Limb (tissue), 2 donors: ENCODE data around the gene DAPK1.

Source experiments
- DNase-seq, 2 donors: peaks; one replicate each; pipeline ENCODE4 v3.0.0-alpha.2; 2016; ENCODE audit errors: extremely low spot score in 2 of 2

The DAPK1 gene

DNA sequence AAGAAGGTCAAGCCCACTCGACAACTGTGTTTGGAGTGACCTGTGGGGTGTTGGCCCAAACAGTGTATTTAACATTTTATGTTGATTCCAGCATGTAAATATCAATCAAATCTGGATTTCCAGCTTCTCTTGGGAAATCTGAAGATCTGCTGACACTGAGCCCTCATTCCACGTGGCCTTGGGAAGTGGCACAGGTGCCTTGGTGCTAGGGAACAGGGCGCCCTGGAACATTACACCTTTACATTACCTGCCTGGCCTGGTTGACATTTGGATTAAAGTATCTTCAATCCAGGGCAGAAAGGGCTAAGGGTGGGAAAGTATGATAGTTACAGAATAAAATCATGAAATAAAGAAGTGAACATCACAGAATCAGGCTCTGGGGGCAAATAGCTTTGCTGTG is 143.4 kb downstream of the DAPK1 start:
- DNase-seq = no peak

DNA sequence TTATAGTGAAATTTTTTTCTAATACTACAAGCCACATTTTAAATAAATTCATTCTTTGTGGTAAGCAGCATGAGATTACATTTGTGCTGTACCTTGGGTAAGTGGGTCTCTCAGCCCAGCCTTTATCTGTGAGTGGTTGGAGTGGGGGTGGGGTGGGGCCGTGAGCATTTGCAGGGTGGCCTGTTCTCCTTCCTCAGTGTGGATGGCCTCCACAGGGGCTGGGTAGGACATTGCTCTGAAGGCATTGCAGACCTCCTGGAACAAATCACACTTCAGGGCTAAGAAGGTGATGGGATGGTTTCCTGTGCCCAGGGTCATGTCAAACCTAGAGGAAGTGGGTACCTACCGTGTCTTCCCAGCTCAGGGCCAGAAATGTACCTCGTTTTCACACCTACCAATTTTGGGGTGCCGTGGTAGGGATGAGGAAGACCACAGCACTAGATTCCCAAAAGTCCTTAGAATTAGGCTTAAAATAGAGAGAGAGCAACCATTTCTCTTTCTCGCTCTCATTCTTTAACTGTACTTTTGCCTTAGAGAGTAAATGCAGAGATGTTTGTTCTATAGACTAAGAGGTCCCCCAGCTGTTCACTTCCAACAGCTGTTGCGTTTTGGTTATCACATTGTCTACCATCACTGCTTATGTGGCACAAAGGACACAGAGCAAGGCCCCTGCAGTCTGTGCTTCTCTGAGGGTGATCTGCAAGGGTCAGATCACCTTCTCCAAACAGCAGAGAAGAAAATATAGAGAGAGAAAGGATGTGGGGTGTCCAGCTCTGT is 144.9 kb downstream of the DAPK1 start:
- peak in 1 of 2 donors; percentile 21 for DNase-seq

DNA sequence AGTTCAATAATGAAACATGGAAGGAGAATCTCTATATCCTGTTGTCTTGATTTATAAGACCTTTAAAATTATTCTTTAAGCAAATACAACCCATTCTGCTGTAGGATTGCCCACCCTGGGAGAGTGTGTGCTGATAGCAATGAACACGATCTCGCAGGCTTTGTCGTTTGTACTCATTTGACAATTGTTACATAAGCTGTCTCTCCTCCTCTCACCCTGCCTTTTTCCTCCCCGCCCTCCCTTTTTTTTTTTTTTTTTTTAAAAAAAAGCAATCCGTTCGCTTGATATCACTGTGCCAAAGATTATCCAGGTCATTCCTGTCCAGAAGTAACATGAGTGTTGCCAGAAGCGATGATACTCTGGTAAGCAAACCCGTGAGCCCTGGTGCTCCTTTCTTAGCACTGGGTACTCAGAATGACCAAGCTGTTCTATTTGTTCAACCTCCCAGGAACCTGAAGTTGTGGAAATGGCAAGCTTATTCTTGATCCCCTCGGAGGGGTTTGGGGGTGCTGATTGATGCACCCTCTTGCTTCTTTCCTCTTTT is 145.5 kb downstream of the DAPK1 start:
- DNase-seq = no peak

DNA sequence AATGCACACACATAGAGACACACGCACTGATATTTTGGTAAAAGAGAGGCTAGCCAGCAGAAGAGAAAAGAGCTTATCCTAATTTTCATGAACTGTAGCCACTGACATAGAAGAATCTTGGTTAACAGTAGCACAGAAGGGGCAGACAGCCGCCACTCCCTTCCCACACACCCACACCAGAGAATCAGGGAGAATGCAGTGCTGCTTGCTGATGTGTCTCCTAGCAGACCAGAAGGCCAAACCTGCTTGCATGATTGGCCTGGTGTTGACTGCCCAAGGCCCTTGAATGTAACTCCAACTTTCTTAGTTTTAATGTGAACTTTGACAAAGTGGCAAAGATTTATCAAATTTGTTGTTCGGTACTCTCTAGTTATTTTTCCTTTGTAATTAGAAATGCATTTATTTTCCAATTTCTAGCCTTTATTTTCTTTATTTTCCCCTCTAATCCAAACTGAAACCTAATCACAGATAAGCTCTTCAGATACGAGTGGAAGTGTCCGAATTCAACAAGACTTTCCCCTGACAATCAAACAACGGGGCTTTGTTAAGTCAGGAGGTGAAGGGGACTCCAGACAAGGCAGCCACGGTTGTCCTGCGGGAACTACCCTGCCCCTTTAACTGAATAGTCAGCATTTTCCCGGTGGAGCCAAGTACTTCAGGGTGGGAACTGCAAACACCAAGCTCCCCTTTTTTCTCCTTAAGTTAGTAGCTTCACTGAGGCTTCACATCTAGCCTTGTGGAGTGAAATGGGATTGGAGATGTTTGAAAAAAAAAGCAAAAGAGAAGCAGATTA is 146.3 kb downstream of the DAPK1 start:
- no peak for DNase-seq

DNA sequence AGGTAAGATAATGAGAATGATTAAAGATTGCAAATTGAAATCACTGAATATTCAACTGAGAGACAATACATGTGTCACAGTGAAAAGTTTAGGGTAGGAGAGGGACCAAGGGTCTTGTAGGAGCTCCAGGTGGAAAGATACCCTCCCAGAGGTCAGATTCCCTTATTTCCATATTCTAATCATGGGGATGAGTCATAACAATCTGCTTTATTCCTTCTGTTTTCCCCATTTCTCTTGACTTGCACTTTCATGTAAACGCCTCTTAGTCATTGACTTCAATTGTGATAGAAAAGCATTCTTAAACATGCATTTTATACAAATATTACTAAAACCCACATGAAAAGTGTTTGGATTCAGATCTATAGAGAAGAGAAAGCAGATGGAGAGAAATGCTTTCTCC is 147.0 kb downstream of the DAPK1 start:
- no peak for DNase-seq

DNA sequence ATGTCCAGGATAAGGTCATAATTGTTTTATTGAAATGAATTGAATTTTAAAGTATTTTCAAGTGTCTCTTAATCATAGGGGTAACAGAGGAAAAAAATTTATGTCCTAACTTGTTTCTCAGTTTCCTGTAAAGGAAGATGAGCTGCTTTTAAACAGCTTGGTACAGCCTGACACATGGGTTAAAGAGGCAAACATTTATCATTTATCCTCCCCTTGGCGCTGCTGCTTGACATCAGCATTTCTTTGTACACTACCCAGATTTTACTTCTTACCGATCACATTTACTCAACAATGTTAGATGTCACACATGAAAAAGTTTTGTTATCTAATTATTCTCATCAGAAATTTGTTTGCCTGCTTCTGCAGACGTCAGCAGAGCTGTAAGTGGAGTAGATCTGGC is 148.9 kb downstream of the DAPK1 start:
- no peak for DNase-seq

DNA sequence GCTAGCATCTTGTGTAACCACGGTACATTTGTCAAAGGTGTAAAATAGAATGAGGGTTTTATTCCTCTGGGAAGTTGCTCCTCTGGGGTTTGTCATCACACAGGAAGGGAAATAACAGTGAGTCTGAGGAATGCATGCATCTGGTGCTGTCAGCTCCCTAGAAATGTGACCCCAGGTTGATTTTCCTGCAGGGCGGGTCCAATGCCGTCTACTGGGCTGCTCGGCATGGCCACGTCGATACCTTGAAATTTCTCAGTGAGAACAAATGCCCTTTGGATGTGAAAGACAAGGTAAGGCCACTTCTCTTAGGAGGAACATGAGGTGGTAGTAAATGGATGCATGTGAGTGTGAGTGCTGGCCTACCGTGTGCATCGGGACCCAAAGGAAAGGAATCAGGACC is 149.4 kb downstream of the DAPK1 start:
- DNase-seq = no peak

DNA sequence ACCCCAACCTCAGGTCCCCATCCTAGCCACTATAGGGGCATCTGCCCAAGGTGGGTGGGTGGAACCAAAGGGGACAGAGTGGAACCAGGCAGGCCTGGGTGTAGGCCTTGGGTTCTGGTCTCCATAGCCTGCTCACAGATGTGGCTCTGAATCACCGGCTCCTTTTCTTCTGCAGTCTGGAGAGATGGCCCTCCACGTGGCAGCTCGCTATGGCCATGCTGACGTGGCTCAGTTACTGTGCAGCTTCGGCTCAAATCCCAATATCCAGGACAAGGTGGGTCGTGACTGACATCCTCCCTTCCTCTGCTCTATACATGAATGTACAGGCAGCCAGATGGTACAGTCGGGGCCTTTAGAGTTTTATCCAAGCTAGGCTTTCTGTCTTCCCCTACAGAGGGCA is 150.9 kb downstream of the DAPK1 start:
- DNase-seq = no peak

DNA sequence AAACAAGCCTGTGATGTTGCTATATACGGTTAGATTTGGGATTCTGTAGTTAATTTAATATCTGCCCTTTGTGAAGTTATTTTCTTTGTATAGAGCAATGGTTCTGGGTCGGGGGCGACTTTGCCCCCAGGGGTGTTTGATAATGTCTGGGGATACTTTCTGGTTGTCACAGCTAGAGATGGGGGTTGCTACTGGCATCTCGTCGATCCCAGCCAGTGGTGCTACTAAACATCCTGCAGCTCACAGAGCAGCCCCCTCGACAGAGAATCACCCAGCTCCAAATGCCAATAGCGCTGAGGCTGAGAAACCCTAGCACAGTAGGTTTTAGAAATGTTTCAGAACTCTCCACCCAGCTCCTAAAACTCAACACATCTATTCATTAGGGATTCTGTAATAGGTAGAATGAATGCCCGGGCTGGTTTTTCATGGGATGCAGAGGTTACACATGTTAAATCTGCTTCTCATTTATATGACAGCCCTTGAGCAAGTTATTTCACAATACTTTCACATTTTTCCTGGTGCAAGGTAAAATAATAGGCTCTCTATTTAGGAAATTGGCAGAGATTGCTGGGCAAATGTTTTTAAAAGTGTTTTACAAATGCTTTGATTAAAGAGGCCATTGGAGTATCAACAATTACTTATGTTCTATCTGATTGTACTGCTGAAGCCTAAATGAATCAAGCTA is 153.1 kb downstream of the DAPK1 start:
- DNase-seq = no peak

DNA sequence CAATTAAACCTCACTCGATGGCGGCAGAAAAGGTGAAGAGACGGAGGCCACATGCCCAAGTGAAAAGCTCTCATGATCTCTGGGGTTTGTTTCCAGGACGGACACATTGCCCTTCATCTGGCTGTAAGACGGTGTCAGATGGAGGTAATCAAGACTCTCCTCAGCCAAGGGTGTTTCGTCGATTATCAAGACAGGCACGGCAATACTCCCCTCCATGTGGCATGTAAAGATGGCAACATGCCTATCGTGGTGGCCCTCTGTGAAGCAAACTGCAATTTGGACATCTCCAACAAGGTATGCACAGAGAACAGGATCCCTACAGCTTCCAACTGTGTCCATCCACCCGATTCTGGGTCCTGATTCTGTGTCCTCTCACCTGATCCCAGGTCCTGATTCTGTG is 153.8 kb downstream of the DAPK1 start:
- DNase-seq = no peak

DNA sequence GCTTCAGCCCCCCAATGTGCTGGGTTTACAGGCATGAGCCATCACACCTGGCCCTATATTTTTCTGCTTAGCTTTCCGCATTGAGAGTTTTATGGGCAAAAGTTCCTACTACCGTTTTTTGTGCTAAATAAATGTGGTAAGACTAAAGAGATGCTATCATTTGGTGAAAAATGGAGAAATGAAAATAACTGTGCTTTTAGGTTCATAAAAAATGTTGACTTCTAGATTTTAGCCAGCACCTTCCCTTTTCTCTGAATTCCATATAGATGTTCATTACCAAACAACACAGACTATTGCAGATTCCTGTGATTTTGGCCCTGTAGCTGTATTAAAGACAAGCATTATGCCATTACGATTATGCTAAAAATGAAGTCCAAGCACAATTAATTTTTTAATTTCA is 156.3 kb downstream of the DAPK1 start:
- no peak for DNase-seq

DNA sequence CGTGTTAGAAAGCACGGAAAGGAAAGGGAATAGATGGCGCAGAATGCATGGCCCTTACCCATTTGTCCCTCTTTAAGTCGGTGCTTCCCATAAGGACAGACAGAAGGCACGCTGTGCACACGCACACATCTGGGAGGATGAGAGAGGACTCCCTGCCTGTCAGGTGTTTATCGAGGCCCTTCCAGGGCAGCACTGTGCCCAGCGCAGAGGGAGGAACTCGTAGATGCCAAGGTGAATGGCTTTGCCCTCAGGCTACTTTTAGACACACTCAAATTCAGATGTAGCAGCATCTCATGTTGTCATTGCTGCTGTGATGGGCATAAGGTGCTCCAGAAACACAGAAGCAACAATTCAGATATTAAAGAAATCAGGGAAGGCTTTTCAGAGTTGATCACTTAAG is 158.1 kb downstream of the DAPK1 start:
- DNase-seq = no peak

DNA sequence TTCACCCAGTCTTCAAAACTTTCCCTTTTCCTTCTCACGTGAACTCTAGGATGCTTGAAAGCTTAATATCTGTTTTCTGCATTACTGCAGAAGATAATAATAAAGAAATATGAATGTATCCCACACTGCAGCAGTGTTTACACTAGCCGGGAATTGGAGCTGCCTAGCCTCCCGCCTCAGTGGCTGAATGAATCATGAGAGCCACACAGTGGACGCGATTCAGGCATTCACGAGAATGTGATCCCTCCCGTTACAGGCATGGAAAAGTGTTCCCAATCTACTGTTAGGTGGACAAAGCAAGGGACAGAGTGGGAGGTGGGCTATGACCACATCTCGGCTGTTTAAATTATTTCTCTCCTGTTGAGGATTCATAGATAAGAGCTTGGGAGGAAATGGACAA is 158.8 kb downstream of the DAPK1 start:
- no peak for DNase-seq

DNA sequence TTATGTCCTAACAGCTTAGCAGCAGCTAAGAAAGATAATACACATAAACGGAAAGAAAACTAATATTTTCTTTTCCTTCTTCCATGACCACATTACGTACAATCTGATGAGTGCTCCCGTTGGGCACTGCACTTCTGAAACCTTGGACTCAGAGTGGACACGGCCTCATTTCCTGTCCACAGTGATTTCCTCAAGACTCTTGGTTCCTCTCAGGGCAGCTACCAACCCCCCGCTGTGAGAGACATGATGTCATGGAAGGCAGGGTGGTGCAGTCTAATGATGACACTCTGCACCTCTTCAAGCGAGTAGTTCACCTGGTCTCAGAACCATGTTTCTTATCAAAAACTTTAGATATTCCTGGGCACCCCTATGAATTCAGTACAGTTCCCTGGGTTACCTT is 159.5 kb downstream of the DAPK1 start:
- DNase-seq = no peak

DNA sequence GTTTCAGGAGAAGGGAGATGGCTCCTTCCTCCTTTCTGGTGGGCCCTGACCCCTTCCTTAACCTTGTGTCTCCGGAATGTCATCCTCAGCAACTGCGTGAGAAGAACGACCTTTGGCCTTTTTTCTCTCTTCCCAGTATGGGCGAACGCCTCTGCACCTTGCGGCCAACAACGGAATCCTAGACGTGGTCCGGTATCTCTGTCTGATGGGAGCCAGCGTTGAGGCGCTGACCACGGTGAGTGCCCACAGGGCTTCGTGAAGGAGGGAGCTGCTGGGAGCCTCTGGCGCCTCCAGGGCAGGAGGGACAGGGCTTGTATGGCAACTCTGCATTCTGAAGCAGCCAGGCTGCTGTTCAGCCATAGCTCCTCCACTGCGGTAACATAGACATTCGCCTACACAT is 160.2 kb downstream of the DAPK1 start:
- DNase-seq = no peak

DNA sequence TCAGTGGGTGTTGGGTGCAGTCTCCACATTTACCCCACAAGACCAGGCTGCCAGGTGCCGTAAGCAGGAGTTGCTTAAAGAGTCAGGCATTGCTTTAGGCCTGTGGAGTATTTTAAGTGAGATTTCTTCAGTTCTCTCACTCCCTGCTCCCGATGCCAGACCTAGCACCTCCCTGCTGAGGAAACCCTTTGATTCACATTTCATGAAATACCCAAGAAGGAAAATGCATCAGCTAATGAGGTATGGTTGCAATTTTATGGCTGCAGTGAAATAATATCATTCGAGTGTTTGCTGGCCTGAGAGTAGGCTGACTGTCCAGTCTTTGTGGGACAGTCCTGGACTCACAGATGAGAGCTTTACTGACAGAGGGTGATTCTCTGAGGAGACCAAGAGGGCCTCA is 160.8 kb downstream of the DAPK1 start:
- no peak for DNase-seq

DNA sequence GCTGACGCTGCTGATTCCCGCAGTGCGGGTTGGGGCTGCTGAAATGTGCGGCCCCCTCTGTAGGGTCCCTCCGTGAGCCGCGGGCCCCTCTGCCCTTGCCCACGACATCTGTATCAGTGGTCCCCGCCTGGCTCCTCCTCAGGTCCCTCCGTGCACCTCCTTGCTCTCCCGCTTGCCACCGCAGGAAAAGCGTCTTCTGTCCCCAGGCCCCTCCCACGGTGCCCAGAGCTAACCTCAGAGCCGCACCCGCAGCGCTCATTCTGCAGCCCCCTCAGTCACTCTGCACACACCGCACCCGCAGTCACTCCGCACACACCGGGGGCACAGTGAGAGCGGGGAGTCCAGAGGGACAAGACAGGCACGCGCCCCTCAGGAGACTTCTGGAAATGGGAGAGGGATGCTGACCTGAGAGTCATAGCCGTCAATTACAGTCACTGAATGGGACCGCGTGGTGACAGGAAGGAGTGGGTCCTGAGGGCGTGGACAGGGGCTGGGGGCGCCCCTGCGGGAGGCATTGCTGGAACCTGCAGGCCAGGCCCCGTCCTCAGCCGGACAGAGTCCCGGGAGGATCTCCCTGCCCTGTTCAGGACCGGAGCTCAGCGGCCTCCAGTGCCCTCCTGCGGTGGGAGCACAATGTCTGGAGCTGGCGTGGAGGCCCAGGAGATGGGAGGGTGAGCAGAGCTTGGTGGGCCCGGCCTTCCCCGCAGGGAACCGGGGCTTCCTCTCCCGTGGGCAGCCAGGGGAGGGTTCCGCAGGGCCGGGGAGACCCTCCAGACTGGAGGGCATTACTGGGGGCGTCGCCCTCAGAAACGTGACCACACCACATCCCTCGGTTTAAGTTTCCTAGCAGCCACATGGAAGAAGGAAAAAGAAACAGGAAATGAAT is 162.1 kb downstream of the DAPK1 start:
- DNase-seq = no peak

DNA sequence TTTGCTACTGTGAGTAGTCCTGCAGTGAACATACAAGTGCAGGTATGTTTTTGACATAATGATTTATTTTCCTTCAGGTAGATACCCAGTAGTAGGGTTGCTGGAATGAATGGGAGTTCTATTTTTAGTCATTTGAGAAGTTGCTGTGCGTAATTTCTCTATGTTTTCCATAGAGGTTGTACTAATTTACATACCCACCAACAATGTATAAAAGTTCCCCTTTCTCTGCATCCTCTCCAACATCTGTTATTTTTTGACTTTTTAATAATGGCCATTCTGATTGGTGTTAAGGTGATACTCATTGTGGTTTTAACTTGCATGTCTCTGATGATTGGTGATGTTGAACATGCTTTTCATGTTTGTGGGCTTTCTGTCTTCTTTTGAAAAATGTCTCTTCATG is 163.6 kb downstream of the DAPK1 start:
- no peak for DNase-seq

DNA sequence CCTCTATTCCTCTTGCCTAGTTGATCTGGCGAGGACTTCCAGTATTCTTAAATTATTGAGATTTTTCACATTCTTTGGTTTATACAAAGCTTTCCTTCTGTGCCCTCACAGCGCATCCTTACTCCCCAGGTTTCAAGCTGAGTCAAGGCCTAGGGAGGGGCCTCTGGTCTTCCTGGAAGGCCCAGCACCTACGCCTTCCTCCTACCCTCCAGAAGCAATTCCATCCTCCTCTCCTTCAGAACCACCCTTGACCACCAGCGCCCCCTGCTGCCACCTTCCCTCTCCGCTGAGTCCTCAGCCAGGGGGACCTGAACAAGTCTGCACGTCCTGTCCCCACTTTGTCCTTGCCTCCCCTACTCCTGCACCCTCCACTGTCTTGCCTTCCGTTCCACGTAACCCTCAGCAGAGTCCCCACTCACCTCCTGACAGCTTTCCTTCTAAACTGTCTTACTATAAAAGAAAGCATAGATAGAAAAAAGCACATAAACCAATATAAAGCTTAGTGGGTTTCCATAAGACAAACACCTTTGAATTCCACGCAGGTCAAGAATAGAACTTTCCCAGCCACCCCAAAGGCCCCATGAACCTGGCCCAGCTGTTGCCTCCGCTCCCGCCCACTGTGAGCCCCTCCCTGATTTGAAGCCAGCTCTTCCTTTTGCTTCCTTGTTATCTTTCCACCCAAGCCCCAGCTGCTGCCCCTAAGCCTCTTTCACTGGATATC is 165.3 kb downstream of the DAPK1 start:
- DNase-seq = peak; percentile 45 to 86

DNA sequence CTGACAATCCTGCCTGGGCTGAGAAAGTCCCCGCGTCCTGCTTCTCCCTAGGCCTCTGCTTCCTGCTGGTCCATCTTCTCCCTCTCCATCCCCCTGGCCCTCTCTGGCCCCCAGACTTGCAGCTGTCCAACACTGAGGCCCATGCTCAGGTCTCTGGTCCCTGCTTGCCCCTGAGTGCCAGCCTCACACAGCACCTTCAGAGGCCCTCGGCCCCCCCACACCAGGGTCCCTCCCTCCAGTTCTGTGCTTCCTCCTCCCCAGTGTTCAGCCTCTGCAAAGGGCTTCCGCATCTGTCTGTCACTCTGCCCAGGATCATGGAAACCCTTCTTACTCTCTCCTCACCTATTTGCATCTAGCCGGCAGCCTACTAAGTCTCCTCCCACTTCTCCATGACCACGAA is 165.9 kb downstream of the DAPK1 start:
- DNase-seq = no peak
